IPS-18c (cell line): ENCODE measurements around the gene DCC.

Experiments
- H3K4me3 ChIP-seq: 2 replicates; pipeline ENCODE4 v1.7.0; 2013; ENCODE audit warnings: low read depth, mild to moderate bottlenecking, low read length, moderate library complexity; ENCODE audit not compliant: insufficient read depth
- H3K9me3 ChIP-seq: one replicate; pipeline ENCODE4 v1.6.1; 2013; ENCODE audit warnings: mild to moderate bottlenecking, low read length, moderate library complexity; ENCODE audit not compliant: control insufficient read depth, insufficient read depth

Gene DCC

GRCh38 chr18:52394602-52395001, 54.6 kb downstream of the DCC start:
- no peaks in the 10 kb centered on the region for H3K9me3 ChIP-seq

GRCh38 chr18:52395146-52395852, 55.3 kb downstream of the DCC start:
- no peaks in the 10 kb centered on the region for H3K9me3 ChIP-seq
- no peak overlapping the region for H3K4me3 ChIP-seq

More at GRCh38 chr18:52394602-52395001, 54.6 kb downstream of the DCC start:
- no peak overlapping the region for H3K4me3 ChIP-seq

GRCh38 chr18:52401236-52401635, 61.2 kb downstream of the DCC start:
- Histone ChIP-seq H3K4me3 (no peak overlapping the region), H3K9me3 (no peaks in the 10 kb centered on the region)

- Histone ChIP-seq H3K9me3 (no peaks in the 10 kb centered on the region), H3K4me3 (no peak overlapping the region)
Observed at GRCh38 chr18:52402814-52403213, 62.8 kb downstream of the DCC start.

GRCh38 chr18:52403291-52404021, 63.5 kb downstream of the DCC start:
- Histone ChIP-seq H3K4me3 (no peak overlapping the region), H3K9me3 (no peaks in the 10 kb centered on the region)

GRCh38 chr18:52408800-52409302, 68.9 kb downstream of the DCC start:
- no peaks in the 10 kb centered on the region for H3K9me3 ChIP-seq
- no peak overlapping the region for H3K4me3 ChIP-seq

GRCh38 chr18:52409727-52410126, 69.7 kb downstream of the DCC start:
- H3K4me3 ChIP-seq: no peak overlapping the region
- no peaks in the 10 kb centered on the region for H3K9me3 ChIP-seq

GRCh38 chr18:52415131-52415530, 75.1 kb downstream of the DCC start:
- Histone ChIP-seq H3K9me3 (no peaks in the 10 kb centered on the region), H3K4me3 (no peak overlapping the region)

- H3K9me3 ChIP-seq: no peaks in the 10 kb centered on the region
Observed at GRCh38 chr18:52422985-52423601, 83.1 kb downstream of the DCC start.

GRCh38 chr18:52426041-52426440, 86.0 kb downstream of the DCC start:
- Histone ChIP-seq H3K9me3 (no peaks in the 10 kb centered on the region), H3K4me3 (no peak overlapping the region)

More at GRCh38 chr18:52422985-52423601, 83.1 kb downstream of the DCC start:
- H3K4me3 ChIP-seq: no peak overlapping the region

GRCh38 chr18:52426462-52426861, 86.5 kb downstream of the DCC start:
- Histone ChIP-seq H3K9me3 (no peaks in the 10 kb centered on the region), H3K4me3 (no peak overlapping the region)

GRCh38 chr18:52427521-52428175, 87.7 kb downstream of the DCC start:
- Histone ChIP-seq H3K9me3 (no peaks in the 10 kb centered on the region), H3K4me3 (no peak overlapping the region)

- Histone ChIP-seq H3K4me3 (no peak overlapping the region), H3K9me3 (no peaks in the 10 kb centered on the region)
Observed at GRCh38 chr18:52431683-52432082, 91.7 kb downstream of the DCC start.

GRCh38 chr18:52433797-52434196, 93.8 kb downstream of the DCC start:
- no peak overlapping the region for H3K4me3 ChIP-seq
- H3K9me3 ChIP-seq: no peaks in the 10 kb centered on the region

- Histone ChIP-seq H3K9me3 (no peaks in the 10 kb centered on the region), H3K4me3 (no peak overlapping the region)
Observed at GRCh38 chr18:52435301-52435700, 95.3 kb downstream of the DCC start.

GRCh38 chr18:52437161-52437560, 97.2 kb downstream of the DCC start:
- H3K4me3 ChIP-seq: no peak overlapping the region
- H3K9me3 ChIP-seq: no peaks in the 10 kb centered on the region

GRCh38 chr18:52439457-52439856, 99.5 kb downstream of the DCC start:
- no peak overlapping the region for H3K4me3 ChIP-seq

More at GRCh38 chr18:52439457-52439856, 99.5 kb downstream of the DCC start:
- H3K9me3 ChIP-seq: no peaks in the 10 kb centered on the region
